Right lobe of liver (tissue), 6 donors: ENCODE results near the gene SMIM5. TPM values are rescaled to one million over a fixed set of nuclear protein-coding genes. Genes with fewer than 3 reads are reported as not detected.
A peak's percentile ranks its signal among the peaks of the same experiment; 100 is the strongest.

ENCODE experiments used
- ATAC-seq, 4 donors: fragments of 200-7000 bp; cut with Tn5 transposase; one replicate each; pipeline ENCODE4 v1.9.1; 2020; ENCODE audit warnings: mild to moderate bottlenecking in 4 of 4, moderate library complexity in 4 of 4
- DNase-seq, 3 donors: peaks; one replicate each; pipeline ENCODE4 v3.0.0-alpha.2; 2020
- H3K27ac ChIP-seq, 3 donors: fragments of 200-600 bp; one replicate each; pipeline ENCODE4 v1.8.0; 2022
- H3K27me3 ChIP-seq, 2 donors: fragments of 200-600 bp; one replicate each; pipeline ENCODE4 v1.8.0; 2022
- H3K36me3 ChIP-seq, 4 donors: fragments of 200-600 bp; sonication (generic) in 1 of 4; one replicate each; pipeline versions ENCODE4 v1.5.1 to v1.8.0; 2017 to 2022; ENCODE audit warnings: control low read depth in 1 of 4
- H3K4me1 ChIP-seq, 4 donors: fragments of 200-600 bp; sonication (generic) in 1 of 4; one replicate each; pipeline versions ENCODE4 v1.5.1 to v1.8.0; 2017 to 2022; ENCODE audit warnings: control low read depth in 1 of 4
- H3K4me3 ChIP-seq, 3 donors: fragments of 200-600 bp; one replicate each; pipeline ENCODE4 v1.8.0; 2022
- H3K9me3 ChIP-seq, 4 donors: fragments of 200-600 bp; sonication (generic) in 1 of 4; one replicate each; pipeline versions ENCODE4 v1.5.1 to v1.8.0; 2017 to 2022; ENCODE audit warnings: control low read depth in 1 of 4
- CTCF ChIP-seq, 4 donors: fragments of 200-600 bp in 3 of 4; fragments of 450-650 bp in 1 of 4; IDR thresholded peaks; one replicate each; pipeline versions ENCODE4 v1.5.1 to v1.8.0; 2016 to 2022; ENCODE audit warnings: antibody characterized with exemption in 4 of 4, mild to moderate bottlenecking in 2 of 4
- POLR2A ChIP-seq: fragments of 450-650 bp; IDR thresholded peaks from one replicate; pipeline ENCODE4 v1.6.1; 2017; ENCODE audit warnings: antibody characterized with exemption, mild to moderate bottlenecking
- WGBS: methylation state at CpG from one replicate; pipeline ENCODE4 v1.1.6; 2018; ENCODE audit warnings: low coverage, low lambda C conversion rate; ENCODE audit not compliant: insufficient coverage; ENCODE audit errors: missing lambda C conversion rate; 5-methylcytosine and 5-hydroxymethylcytosine counted together
- intact Hi-C, 2 donors: fragments of 100-400 bp; cut with DNase I; formaldehyde crosslinking; loops; one replicate each; pipeline versions ENCODE4 v1.11.2 to v1.14.1; 2022
- total RNA-seq, 6 experiments: library from RNA; depleted of rRNA in 2 of 6; stranded (reverse); fragments of >200 nt in 2 of 6; fragmentation: NEBNext Ultra II Directional in 3 of 6; extraction: Animal tissue kit (Norgen Biotek cat#: 25700) in 3 of 6; gene quantifications; one replicate each; pipeline versions ENCODE4 v1.1.0 to v1.2.4, GENCODE V29; 2016 to 2023
- donor health status: DM: no; HTN: yes; CAD: no.
- donor health status: DM: no; HTN: no; CAD: no.
- donor health status: DM: no; HTN: no; CAD: no.
- donor health status: DM: no; HTN: yes; CAD: no.
- donor health status: DM: no; HTN: yes; CAD: no.

Gene SMIM5
- total RNA-seq, 6 experiments from 2014 or later, result 0.06 to 0.78 (median 0.29) TPM; not detected in 1

- intact Hi-C loops, result no loop called here
- Histone ChIP-seq H3K4me1 (no peaks in the 10 kb centered on the region), H3K27me3 (no peaks in the 10 kb centered on the region), H3K9me3 (no peaks in the 10 kb centered on the region), H3K27ac (no peak overlapping the region), H3K4me3 (no peak overlapping the region), H3K36me3 (no peaks in the 10 kb centered on the region)
- ATAC-seq (no peak), DNase-seq (no peak)
- no peak for TF ChIP-seq CTCF (IDR thresholded peaks at IDR 0.05)
- TF ChIP-seq POLR2A, result no peak
- no CpG with 5 or more reads among the region's 13 CpGs for WGBS
Measured at GRCh38 chr17:75595284-75595919, 37.8 kb upstream of the SMIM5 start.

GRCh38 chr17:75595920-75596313, 37.3 kb upstream of the SMIM5 start:
- no peak for ATAC-seq
- Histone ChIP-seq H3K27ac (no peak overlapping the region), H3K4me1 (no peaks in the 10 kb centered on the region), H3K36me3 (no peaks in the 10 kb centered on the region), H3K27me3 (no peaks in the 10 kb centered on the region), H3K4me3 (no peak overlapping the region), H3K9me3 (no peaks in the 10 kb centered on the region)
- DNase-seq, result no peak
- intact Hi-C loops, result no loop called here
- no peak for TF ChIP-seq POLR2A
- no peak for TF ChIP-seq CTCF (IDR thresholded peaks at IDR 0.05)
- 75% methylated on average over 5 of the region's 6 CpGs for WGBS

GRCh38 chr17:75596320-75597087, 36.7 kb upstream of the SMIM5 start:
- Histone ChIP-seq H3K9me3 (no peaks in the 10 kb centered on the region), H3K4me1 (no peaks in the 10 kb centered on the region), H3K27ac (no peak overlapping the region), H3K4me3 (no peak overlapping the region), H3K36me3 (no peaks in the 10 kb centered on the region), H3K27me3 (no peaks in the 10 kb centered on the region)
- DNase-seq (no peak), ATAC-seq (peak in 1 of 4 donors; percentile 3)
- intact Hi-C loops, result no loop called here
- WGBS, result no CpG with 5 or more reads among the region's 17 CpGs
- TF ChIP-seq POLR2A (no peak), CTCF (IDR thresholded peaks at IDR 0.05) (no peak)

GRCh38 chr17:75601057-75601987, 31.9 kb upstream of the SMIM5 start:
- TF ChIP-seq CTCF (IDR thresholded peaks at IDR 0.05), result peak; percentile 33 to 62 (median 58)
- TF ChIP-seq POLR2A, result no peak
- Histone ChIP-seq H3K27ac (no peak overlapping the region), H3K4me1 (no peaks in the 10 kb centered on the region), H3K27me3 (no peaks in the 10 kb centered on the region), H3K9me3 (no peaks in the 10 kb centered on the region), H3K4me3 (no peak overlapping the region), H3K36me3 (no peaks in the 10 kb centered on the region)
- 83% methylated on average over 13 of the region's 28 CpGs for WGBS
- DNase-seq (peak in 2 of 3 donors; percentile 41 to 49), ATAC-seq (peak; percentile 57 to 72 (median 62))
- intact Hi-C loops, result no loop called here
